Activated T-cell treated with anti-CD3 and anti-CD28 coated beads, Interleukin-2, amount 50 U/mL, for 48 hours (primary cell): ENCODE measurements around the gene C2.
A peak's percentile ranks its signal among the peaks of the same experiment; 100 is the strongest.
"Not testable (repeated sequence)": the region's sequence is repeated elsewhere in the genome, so short reads cannot be mapped to it uniquely, and the experiment has no call there.

ENCODE experiments used
- DNase-seq, 2 experiments: peaks; one replicate each; pipeline ENCODE4 v3.0.0-alpha.2; 2020

C2 gene

DNA sequence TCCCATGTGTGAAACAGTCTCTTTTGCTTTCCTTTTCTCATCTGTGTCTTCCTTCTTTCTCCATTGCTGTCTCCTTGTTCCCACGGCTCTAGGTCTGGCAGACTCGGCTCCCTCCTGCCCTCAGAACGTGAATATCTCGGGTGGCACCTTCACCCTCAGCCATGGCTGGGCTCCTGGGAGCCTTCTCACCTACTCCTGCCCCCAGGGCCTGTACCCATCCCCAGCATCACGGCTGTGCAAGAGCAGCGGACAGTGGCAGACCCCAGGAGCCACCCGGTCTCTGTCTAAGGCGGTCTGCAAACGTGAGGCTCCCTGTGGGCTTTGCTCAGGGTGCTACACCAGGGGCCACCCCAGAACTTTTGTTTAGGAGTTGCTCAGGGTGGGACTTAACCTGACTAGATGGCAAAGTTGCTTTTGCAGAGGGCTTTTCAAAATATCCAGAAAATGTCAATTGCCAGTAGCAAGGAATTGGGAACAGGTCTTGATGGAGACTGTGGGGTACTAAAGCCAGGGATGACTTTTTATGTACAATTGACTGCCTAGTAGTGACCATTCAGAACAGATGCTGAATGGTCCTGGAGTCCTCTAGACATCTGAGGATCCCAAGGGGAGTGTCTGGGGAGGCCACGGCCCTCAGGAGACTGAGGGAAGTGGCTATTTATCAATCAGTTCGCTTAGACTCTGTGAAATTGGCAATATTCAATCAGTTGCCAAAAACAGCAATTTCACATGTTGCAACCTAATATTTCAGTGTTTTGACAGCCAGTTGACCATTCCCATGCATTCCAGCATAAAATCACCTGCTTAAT lies 550 bp downstream of the C2 start:
- no peak for DNase-seq

DNA sequence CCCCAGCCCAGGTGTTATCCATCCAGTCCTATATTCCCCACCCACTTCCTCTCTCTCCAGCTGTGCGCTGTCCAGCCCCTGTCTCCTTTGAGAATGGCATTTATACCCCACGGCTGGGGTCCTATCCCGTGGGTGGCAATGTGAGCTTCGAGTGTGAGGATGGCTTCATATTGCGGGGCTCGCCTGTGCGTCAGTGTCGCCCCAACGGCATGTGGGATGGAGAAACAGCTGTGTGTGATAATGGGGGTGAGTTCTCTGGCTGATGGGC lies 1.1 kb downstream of the C2 start:
- DNase-seq, result no peak

DNA sequence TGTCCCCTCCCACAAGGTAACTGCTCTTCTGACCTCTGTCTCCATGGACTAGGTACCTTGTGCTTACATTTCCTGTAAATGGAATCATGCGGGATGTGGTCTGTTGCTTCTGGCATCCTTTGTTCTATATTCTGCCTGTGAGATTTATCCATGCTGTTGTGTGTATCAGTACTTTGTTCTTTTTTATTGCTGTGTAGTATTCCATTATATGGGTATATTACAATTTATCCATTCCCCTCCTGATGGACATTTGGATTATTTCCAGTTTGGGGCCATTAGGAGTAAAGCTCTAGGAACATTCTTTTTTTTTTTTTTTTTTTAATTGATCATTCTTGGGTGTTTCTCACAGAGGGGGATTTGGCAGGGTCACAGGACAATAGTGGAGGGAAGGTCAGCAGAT lies 3.4 kb downstream of the C2 start:
- DNase-seq, result no peak

DNA sequence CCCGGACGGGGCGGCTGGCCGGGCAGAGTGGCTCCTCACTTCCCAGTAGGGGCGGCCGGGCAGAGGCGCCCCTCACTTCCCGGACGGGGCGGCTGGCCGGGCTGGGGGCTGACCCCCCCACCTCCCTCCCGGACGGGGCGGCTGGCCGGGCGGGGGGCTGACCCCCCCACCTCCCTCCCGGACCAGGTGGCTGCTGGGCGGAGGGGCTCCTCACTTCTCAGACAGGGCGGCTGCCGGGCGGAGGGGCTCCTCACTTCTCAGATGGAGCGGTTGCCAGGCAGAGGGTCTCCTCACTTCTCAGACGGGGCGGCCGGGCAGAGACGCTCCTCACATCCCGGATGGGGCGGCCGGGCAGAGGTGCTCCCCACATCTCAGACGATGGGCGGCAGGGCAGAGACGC lies 4.6 kb downstream of the C2 start:
- not testable (repeated sequence) for DNase-seq

- no peak for DNase-seq
Observed at GRCh38 chr6:31933537-31933936, 6.0 kb downstream of the C2 start.

- no peak for DNase-seq
Observed at GRCh38 chr6:31935021-31935420, 7.5 kb downstream of the C2 start.

- no peak for DNase-seq
Observed at GRCh38 chr6:31935823-31936222, 8.3 kb downstream of the C2 start.

DNA sequence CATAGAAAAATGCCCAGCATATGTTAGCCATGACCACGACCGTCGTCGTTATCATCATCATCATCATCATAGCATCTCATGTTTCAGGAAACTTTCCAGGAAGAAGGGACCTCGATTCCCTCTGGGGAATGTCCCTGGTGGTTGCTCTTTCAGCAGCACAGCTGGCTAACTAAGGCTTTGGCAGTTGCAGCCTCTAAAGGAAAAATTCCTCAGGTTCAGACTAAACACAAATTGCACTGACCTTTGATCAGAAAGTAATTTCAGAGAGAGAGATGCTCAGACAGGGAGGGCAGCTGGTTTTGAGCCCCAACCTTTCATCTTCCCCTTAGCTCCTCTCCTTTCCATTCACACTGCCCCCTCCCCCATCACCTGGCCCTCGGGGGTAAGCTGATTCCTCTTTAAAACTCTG lies 12.7 kb downstream of the C2 start:
- DNase-seq, result no peak

DNA sequence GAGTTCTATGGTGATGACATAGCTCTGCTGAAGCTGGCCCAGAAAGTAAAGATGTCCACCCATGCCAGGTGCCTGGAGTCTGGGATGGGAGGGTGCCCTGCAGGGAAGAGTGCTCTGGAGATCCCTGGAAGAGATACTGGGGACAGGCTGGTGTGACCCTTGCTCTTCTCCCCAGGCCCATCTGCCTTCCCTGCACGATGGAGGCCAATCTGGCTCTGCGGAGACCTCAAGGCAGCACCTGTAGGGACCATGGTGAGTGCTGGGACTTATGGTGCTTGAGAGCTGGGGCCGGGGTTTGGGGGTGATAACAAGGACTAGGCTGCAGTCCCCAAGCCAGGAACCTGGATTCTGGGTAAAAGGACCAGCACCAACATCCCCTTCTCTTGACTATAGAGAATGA lies 16.2 kb downstream of the C2 start:
- DNase-seq, result no peak

DNA sequence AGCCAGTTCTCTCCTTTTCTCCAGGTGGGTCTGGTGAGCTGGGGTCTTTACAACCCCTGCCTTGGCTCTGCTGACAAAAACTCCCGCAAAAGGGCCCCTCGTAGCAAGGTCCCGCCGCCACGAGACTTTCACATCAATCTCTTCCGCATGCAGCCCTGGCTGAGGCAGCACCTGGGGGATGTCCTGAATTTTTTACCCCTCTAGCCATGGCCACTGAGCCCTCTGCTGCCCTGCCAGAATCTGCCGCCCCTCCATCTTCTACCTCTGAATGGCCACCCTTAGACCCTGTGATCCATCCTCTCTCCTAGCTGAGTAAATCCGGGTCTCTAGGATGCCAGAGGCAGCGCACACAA lies 17.6 kb downstream of the C2 start:
- no peak for DNase-seq

- DNase-seq, result no peak
Observed at GRCh38 chr6:31945507-31946369, 18.2 kb downstream of the C2 start, which contains the start of gene CFB. TSS of gene CFB (plus strand) at chr6:31946095. CDS start at chr6:31946222, 127 bp downstream.

DNA sequence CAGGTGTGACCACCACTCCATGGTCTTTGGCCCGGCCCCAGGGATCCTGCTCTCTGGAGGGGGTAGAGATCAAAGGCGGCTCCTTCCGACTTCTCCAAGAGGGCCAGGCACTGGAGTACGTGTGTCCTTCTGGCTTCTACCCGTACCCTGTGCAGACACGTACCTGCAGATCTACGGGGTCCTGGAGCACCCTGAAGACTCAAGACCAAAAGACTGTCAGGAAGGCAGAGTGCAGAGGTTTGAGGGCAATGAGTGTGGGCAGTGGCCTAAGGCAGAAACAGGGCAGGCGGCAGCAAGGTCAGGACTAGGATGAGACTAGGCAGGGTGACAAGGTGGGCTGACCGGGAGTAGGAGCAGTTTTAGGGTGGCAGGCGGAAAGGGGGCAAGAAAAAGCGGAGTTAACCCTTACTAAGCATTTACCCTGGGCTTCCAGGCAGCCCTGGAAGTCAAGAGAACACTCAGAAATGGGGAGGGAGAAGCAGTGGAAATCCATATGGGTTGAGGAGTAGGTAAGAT lies 18.9 kb downstream of the C2 start:
- no peak for DNase-seq

GRCh38 chr6:31947070-31947675 lies 19.7 kb downstream of the C2 start:
- no peak for DNase-seq

DNA sequence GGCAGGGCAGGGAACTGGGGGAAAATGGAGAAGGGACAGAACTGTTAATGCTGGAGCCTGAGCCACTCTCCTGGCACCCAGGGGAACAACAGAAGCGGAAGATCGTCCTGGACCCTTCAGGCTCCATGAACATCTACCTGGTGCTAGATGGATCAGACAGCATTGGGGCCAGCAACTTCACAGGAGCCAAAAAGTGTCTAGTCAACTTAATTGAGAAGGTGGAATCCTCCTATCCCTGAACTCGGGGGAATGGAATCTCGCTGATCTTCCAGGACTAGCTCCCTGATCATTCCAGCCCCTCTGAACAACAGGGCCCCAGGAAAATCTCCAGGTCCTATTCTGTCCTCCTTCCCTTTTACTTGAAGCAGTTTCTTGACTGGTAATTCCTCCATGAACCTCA lies 20.3 kb downstream of the C2 start:
- DNase-seq, result no peak

DNA sequence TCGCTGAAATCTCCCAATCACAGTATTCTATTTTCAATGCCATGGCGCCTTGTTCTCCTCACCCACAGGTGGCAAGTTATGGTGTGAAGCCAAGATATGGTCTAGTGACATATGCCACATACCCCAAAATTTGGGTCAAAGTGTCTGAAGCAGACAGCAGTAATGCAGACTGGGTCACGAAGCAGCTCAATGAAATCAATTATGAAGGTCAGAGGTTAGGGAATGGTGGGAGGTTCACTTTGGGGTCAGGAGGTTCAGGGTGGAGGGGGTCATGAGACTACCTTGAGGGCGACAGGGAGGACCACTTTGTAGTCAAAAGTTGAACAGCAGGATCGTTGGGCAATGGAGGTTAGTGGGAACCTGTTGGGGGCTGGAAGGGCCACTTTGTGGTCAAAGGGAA lies 20.8 kb downstream of the C2 start:
- DNase-seq, result no peak

- DNase-seq, result no peak
Observed at GRCh38 chr6:31948753-31949413, 21.4 kb downstream of the C2 start.

DNA sequence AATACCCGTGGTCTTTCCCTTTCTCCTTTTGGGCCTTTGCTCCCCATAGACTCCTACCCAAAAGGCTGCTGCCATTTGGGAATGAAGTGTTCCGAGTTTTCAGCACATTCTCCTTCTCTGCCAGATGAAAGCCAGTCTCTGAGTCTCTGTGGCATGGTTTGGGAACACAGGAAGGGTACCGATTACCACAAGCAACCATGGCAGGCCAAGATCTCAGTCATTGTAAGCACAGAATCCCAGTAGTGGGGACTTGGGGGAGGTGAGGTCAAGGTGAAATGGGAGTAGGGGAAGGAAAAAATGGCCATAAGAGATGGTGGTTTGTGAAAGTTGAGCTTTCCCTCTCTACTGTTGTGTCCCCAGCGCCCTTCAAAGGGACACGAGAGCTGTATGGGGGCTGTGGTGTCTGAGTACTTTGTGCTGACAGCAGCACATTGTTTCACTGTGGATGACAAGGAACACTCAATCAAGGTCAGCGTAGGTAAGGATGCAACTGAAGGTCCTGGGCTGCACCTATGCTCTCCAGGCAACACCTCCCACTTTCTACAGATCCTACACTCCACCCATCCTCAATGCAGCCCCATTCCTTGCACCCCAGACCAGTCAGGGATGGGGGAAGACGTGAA lies 22.5 kb downstream of the C2 start:
- no peak for DNase-seq

DNA sequence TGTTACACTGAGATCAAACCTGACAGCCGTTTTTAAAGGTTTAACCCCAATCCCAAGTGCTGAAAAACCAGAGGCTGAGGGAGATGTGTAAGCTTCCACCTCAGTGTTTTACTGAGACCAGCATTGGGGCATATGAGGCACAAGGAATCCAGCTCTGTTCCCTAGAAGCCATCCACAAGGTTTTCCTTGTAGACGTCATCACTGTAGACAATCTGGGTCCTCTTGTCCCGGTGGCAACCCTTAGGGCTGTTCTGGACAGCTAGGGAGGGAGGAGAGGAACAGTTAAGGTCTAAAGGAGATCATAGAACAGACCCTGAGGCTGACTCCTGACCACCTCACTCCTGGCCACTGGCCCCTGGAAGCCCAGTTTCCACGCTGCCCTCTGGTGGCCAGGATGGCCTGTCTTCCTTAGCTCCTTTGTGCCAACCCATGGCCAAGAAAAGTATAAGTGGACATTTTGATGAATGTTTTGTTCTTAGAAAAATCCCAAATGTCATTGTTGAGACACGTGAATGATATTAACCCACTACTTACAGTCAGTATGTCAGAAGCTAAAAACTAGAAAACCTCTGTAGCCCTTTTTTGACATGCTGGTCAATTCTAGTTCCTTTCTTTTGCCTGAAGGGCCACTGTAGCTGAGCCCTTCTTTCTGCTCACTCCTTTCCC lies 24.8 kb downstream of the C2 start:
- peak; percentile 59 to 65 for DNase-seq

GRCh38 chr6:31952890-31953289 lies 25.4 kb downstream of the C2 start:
- no peak for DNase-seq

- no peak for DNase-seq
Observed at GRCh38 chr6:31954511-31954910, 27.0 kb downstream of the C2 start.

DNA sequence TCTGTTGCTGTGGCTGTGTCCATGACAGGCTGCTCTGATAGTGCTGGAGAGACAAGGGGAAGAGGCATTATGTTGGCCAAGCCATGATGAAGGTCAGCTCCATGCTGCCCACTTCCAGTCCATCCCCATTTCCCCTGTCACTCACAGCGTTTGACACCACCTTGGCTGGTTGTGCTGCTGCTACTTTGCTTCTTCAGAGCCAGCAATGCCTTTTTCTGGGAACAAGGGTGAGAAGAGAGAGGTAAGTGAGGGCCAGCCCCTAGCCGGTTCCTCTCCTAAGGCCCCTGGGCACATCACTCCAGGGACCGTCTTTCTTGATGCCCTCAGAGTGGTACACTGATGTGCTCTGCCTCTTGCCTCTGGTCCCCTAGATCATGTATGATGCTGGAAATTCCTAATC lies 29.3 kb downstream of the C2 start:
- DNase-seq, result no peak

DNA sequence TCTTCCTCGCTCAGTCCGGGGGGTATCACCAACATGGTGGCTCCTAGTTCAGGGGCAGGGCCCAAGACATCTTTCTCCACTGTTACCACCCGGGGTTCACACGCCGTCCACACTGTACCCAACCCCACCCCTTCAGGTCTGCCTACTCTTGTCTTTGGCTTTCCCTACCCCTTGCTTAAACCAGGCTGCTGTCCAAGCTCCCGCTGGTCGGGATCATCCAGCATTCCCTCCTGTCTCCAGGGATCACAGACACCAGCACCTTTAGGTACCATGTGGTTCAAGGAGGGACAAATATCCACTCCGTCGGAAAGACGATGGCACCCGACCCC lies 30.9 kb downstream of the C2 start:
- DNase-seq, result peak in 1 of 2 experiments; percentile 30
